Panc1 (cell line): ENCODE data around the gene SYAP1. TPM values are rescaled to one million over a fixed set of nuclear protein-coding genes. Genes with fewer than 3 reads are reported as not detected.

Experiments
- ATAC-seq: fragments of 200-7000 bp; cut with Tn5 transposase; 2 replicates; pipeline ENCODE4 v1.9.1; 2020; ENCODE audit warnings: mild to moderate bottlenecking, moderate library complexity
- BruUV-seq: library from RNA; stranded (reverse); fragments of 400-500 nt; replicated peaks from 2 replicates; lab custom pipeline; 2021; lab: Mats Ljungman, UMichigan
- CTCF ChIA-PET: fragments of 300-600 bp; sonication (Branson Sonifier 250); formaldehyde crosslinking; loops from one replicate; lab custom pipeline; 2022; ENCODE audit warnings: antibody characterized with exemption; lab: Charles Lee
- POLR2A ChIA-PET: fragments of 300-600 bp; sonication (Branson Sonifier 250); formaldehyde crosslinking; loops from one replicate; lab custom pipeline; 2022; ENCODE audit warnings: antibody characterized with exemption; lab: Charles Lee
- DNase-seq: peaks from one replicate; pipeline ENCODE4 v3.0.0-alpha.2; 2010; ENCODE audit warnings: low read depth, low spot score
- H3K27ac ChIP-seq: 2 replicates; pipeline ENCODE4 v1.5.1; 2011; ENCODE audit warnings: mild to moderate bottlenecking, low read length, inconsistent platforms
- H3K27me3 ChIP-seq: fragments of 200-500 bp; sonication (Bioruptor generic); 2 replicates; pipeline ENCODE4 v1.6.0; 2014; ENCODE audit warnings: low read length, inconsistent platforms; ENCODE audit not compliant: control insufficient read depth, insufficient read depth
- H3K36me3 ChIP-seq: fragments of 200-500 bp; sonication (Bioruptor generic); 2 replicates; pipeline ENCODE4 v1.5.1; 2014; ENCODE audit warnings: inconsistent platforms, mild to moderate bottlenecking, low read length, moderate library complexity; ENCODE audit not compliant: control insufficient read depth, insufficient read depth
- H3K4me1 ChIP-seq: 2 replicates; pipeline ENCODE4 v1.5.1; 2011; ENCODE audit warnings: inconsistent platforms, mild to moderate bottlenecking, low read length, moderate library complexity; ENCODE audit not compliant: control insufficient read depth, insufficient read depth
- H3K4me3 ChIP-seq, 2 experiments: 2 replicates each; pipeline ENCODE4 v1.5.1; 2011 to 2012; ENCODE audit warnings: low read depth in 2 of 2, low read length in 2 of 2, mild to moderate bottlenecking in 2 of 2, inconsistent platforms in 1 of 2, moderate library complexity in 1 of 2
- H3K9me3 ChIP-seq: fragments of 200-500 bp; sonication (Bioruptor generic); 2 replicates; pipeline ENCODE4 v1.5.1; 2014; ENCODE audit warnings: low read depth, mild to moderate bottlenecking, inconsistent platforms, low read length, moderate library complexity; ENCODE audit not compliant: control insufficient read depth, insufficient read depth
- POLR2AphosphoS5 ChIP-seq: IDR thresholded peaks from 2 replicates; pipeline ENCODE4 v1.6.1; 2012; ENCODE audit warnings: mild to moderate bottlenecking, low read depth, low read length, moderate library complexity
- SIN3A ChIP-seq: IDR thresholded peaks from 2 replicates; pipeline ENCODE4 v1.6.1; 2012; ENCODE audit warnings: low read depth, mild to moderate bottlenecking, low read length, moderate library complexity, borderline replicate concordance; ENCODE audit not compliant: insufficient read depth
- TCF7L2 ChIP-seq: IDR thresholded peaks from 2 replicates; pipeline ENCODE4 v1.6.1; 2011; ENCODE audit warnings: mild to moderate bottlenecking, low read depth, low read length, inconsistent platforms
- in situ Hi-C: cut with HindIII; loops from 2 replicates; pipeline ENCODE4 v1.10.0; 2016; ENCODE audit warnings: low sequenced_read_pairs, low pct_unique_long_range_greater_than_20kb
- intact Hi-C: fragments of 100-400 bp; cut with micrococcal nuclease; formaldehyde crosslinking; loops from one replicate; pipeline ENCODE4 v1.10.0; 2022; ENCODE audit not compliant: unreplicated experiment
- total RNA-seq: library from RNA; stranded (reverse); gene quantifications from one replicate; pipeline ENCODE4 v1.2.1, GENCODE V29; 2021; ENCODE audit not compliant: unreplicated experiment
- TF ChIP-seq, protein P1 (sequence below), 2 experiments: IDR thresholded peaks; 2 replicates each; pipeline ENCODE4 v1.6.1; 2011 to 2012; ENCODE audit warnings: low read depth in 2 of 2, control low read depth in 1 of 2, low read length in 1 of 2, mild to moderate bottlenecking in 1 of 2, moderate library complexity in 1 of 2; ENCODE audit not compliant: insufficient read depth in 1 of 2
- TF ChIP-seq, protein P2 (sequence below): fragments of 450-650 bp; IDR thresholded peaks from 2 replicates; pipeline ENCODE4 v1.5.1; 2017; ENCODE audit warnings: mild to moderate bottlenecking

Gene SYAP1
- total RNA-seq, 1 experiment from 2014 or later: 23.4 TPM

DNA sequence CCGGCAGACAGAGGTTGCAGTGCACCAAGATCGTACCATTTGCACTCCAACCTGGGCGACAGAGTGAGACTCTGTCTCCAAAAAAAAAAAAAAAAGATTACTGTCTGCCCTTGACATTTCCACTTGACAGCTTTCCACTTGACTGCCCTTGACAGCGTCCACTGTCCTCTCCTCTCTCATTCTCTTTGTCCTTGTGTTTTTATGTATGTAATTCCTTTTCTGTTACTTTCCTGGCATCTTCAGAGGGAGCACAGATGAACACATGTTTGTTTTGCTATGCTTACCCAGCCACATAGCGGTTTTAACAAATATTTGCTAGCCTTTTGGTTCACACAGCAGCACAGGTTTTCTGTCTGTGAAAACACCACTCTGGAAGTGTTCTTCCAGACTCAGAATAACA is 26.2 kb downstream of the SYAP1 start:
- Histone ChIP-seq H3K27me3 (no peaks in the 10 kb centered on the region), H3K27ac (no peak overlapping the region), H3K4me1 (no peaks in the 10 kb centered on the region), H3K9me3 (no peaks in the 10 kb centered on the region), H3K4me3 (no peak overlapping the region), H3K36me3 (0 out of 2 replicates have a peak, but pooled peaks cover 2% of the 10 kb centered on the region)
- DNase-seq (no peak), ATAC-seq (no peak)
- in situ Hi-C loops: no loop called here
- ChIA-PET POLR2A (no interaction called here), CTCF (no interaction called here)
- TF ChIP-seq POLR2AphosphoS5 (no peak), SIN3A (no peak), TCF7L2 (no peak)
- TF ChIP-seq, protein P1, sequence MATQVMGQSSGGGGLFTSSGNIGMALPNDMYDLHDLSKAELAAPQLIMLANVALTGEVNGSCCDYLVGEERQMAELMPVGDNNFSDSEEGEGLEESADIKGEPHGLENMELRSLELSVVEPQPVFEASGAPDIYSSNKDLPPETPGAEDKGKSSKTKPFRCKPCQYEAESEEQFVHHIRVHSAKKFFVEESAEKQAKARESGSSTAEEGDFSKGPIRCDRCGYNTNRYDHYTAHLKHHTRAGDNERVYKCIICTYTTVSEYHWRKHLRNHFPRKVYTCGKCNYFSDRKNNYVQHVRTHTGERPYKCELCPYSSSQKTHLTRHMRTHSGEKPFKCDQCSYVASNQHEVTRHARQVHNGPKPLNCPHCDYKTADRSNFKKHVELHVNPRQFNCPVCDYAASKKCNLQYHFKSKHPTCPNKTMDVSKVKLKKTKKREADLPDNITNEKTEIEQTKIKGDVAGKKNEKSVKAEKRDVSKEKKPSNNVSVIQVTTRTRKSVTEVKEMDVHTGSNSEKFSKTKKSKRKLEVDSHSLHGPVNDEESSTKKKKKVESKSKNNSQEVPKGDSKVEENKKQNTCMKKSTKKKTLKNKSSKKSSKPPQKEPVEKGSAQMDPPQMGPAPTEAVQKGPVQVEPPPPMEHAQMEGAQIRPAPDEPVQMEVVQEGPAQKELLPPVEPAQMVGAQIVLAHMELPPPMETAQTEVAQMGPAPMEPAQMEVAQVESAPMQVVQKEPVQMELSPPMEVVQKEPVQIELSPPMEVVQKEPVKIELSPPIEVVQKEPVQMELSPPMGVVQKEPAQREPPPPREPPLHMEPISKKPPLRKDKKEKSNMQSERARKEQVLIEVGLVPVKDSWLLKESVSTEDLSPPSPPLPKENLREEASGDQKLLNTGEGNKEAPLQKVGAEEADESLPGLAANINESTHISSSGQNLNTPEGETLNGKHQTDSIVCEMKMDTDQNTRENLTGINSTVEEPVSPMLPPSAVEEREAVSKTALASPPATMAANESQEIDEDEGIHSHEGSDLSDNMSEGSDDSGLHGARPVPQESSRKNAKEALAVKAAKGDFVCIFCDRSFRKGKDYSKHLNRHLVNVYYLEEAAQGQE (IDR thresholded peaks at IDR 0.05; ENCODE audit: insufficient read depth in 1 of 2, low read depth in 2 of 2, low read length in 1 of 2): no peak
- TF ChIP-seq, protein P2, sequence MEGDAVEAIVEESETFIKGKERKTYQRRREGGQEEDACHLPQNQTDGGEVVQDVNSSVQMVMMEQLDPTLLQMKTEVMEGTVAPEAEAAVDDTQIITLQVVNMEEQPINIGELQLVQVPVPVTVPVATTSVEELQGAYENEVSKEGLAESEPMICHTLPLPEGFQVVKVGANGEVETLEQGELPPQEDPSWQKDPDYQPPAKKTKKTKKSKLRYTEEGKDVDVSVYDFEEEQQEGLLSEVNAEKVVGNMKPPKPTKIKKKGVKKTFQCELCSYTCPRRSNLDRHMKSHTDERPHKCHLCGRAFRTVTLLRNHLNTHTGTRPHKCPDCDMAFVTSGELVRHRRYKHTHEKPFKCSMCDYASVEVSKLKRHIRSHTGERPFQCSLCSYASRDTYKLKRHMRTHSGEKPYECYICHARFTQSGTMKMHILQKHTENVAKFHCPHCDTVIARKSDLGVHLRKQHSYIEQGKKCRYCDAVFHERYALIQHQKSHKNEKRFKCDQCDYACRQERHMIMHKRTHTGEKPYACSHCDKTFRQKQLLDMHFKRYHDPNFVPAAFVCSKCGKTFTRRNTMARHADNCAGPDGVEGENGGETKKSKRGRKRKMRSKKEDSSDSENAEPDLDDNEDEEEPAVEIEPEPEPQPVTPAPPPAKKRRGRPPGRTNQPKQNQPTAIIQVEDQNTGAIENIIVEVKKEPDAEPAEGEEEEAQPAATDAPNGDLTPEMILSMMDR: no peak
- intact Hi-C loops: no loop called here
- BruUV-seq: no TSS peak

DNA sequence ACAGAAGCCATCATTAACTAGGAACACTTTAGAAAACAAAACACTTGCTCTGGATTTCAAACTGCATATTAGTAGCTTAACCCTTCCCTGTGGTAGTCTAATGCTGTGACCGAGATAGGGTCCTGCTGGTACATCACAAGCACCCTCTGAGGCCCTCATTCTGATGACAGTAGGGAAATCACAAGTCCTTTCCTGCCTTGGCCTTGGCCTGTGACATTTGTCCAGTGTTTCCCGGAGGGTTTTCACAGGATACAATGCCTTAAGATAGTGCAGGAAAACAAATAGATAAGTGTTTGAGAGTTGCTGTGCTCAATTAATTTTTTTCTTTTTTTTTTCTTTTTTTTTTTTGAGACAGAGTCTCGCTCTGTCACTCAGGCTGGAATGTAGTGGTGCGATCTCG is 29.0 kb downstream of the SYAP1 start:
- ChIA-PET POLR2A (no interaction called here), CTCF (no interaction called here)
- no TSS peak for BruUV-seq
- Histone ChIP-seq H3K36me3 (peaks cover 2% of the 10 kb centered on the region; the same call in 1 of the 2 replicates), H3K27me3 (no peaks in the 10 kb centered on the region), H3K4me1 (no peaks in the 10 kb centered on the region), H3K9me3 (no peaks in the 10 kb centered on the region), H3K27ac (no peak overlapping the region), H3K4me3 (no peak overlapping the region)
- DNase-seq (no peak), ATAC-seq (no peak)
- in situ Hi-C loops: no loop called here
- TF ChIP-seq, protein P2: no peak
- no peak for TF ChIP-seq TCF7L2
- TF ChIP-seq, protein P1 (IDR thresholded peaks at IDR 0.05; ENCODE audit: insufficient read depth in 1 of 2, low read depth in 2 of 2, low read length in 1 of 2): no peak
- TF ChIP-seq SIN3A: no peak
- no peak for TF ChIP-seq POLR2AphosphoS5
- intact Hi-C loops: no loop called here
